Sigmoid colon (tissue), 4 donors: Measurements from ENCODE around the gene C21orf91.

Source experiments
- EP300 ChIP-seq, 4 donors: sonication (generic); formaldehyde crosslinking; IDR thresholded peaks; one replicate each; pipeline ENCODE4 v1.6.1; 2017; ENCODE audit warnings: antibody characterized with exemption in 4 of 4
- POLR2A ChIP-seq, 2 donors: fragments of 450-650 bp; IDR thresholded peaks; one replicate each; pipeline ENCODE4 v1.6.1; 2016; ENCODE audit warnings: antibody characterized with exemption in 2 of 2, mild to moderate bottlenecking in 2 of 2, moderate library complexity in 2 of 2
- TF ChIP-seq, protein P1 (sequence below), 4 experiments: fragments of 450-650 bp in 3 of 4; fragments of 200-600 bp in 1 of 4; IDR thresholded peaks; one replicate each; pipeline ENCODE4 v1.5.1; 2016 to 2019; ENCODE audit warnings: antibody characterized with exemption in 4 of 4, mild to moderate bottlenecking in 3 of 4, moderate library complexity in 2 of 4

DNA sequence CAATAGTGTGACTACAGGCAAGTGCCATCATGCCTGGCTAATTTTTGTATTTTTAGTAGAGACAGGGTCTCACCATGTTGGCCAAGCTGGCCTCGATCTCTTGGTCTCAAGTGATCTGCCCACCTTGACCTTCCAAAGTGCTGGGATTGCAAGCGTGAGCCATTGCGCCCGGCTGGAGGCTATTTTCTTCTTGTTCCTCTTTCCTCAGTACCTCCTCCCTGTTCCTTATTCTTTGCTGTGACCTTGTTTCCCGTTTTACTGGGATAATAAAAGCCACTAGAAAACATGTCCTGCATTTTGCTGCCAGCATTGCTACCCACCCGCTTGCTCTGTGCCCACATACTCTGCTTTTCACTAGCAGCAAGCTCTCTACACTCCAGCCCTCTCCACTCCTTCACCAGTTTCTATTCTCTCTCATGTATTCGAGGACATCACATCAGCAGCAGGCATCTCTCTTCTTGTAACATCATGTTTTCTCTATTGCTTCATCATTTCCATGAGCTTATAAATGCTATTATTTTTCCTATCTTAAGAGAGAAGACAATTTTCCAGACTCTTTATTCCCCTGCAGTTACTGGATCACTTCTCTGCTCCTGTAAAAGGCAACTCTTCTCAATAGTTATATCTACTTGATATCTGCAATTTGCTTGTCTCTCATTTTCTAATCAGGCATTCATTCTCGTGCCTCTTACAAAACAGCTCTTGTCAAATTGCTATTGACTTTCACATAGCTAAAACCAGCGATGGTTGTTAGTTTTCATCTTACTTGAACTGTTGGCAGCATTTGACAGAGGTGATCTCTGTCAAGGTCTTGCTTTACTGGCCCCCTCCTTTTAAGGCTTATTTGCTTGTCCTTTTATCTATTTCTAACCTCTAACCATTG is 34.5 kb upstream of the C21orf91 start:
- TF ChIP-seq, protein P1, sequence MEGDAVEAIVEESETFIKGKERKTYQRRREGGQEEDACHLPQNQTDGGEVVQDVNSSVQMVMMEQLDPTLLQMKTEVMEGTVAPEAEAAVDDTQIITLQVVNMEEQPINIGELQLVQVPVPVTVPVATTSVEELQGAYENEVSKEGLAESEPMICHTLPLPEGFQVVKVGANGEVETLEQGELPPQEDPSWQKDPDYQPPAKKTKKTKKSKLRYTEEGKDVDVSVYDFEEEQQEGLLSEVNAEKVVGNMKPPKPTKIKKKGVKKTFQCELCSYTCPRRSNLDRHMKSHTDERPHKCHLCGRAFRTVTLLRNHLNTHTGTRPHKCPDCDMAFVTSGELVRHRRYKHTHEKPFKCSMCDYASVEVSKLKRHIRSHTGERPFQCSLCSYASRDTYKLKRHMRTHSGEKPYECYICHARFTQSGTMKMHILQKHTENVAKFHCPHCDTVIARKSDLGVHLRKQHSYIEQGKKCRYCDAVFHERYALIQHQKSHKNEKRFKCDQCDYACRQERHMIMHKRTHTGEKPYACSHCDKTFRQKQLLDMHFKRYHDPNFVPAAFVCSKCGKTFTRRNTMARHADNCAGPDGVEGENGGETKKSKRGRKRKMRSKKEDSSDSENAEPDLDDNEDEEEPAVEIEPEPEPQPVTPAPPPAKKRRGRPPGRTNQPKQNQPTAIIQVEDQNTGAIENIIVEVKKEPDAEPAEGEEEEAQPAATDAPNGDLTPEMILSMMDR (IDR thresholded peaks at IDR 0.05) = no peak
- TF ChIP-seq POLR2A (IDR thresholded peaks at IDR 0.05) (no peak), EP300 (IDR thresholded peaks at IDR 0.05) (no peak)
